NCI-H2081 treated with DMSO at 0.1 percent for 48 hours (cell line): Measurements from ENCODE around the gene SATB1.
"Not testable (repeated sequence)": the region's sequence is repeated elsewhere in the genome, so short reads cannot be mapped to it uniquely, and the experiment has no call there.

ENCODE experiments used
- DNase-seq: peaks from one replicate; lab custom pipeline; 2025; lab: John Stamatoyannopoulos, UW

The SATB1 gene

GRCh38 chr3:18351823-18352744, 73.1 kb downstream of the SATB1 start:
- DNase-seq = peak; percentile 82

- DNase-seq = no peak
Measured at GRCh38 chr3:18351069-18351628, 74.0 kb downstream of the SATB1 start.

- DNase-seq = no peak
Measured at GRCh38 chr3:18349197-18349798, 75.8 kb downstream of the SATB1 start.

GRCh38 chr3:18346097-18346496, 79.0 kb downstream of the SATB1 start:
- DNase-seq = no peak

- no peak for DNase-seq
Measured at GRCh38 chr3:18345015-18345367, 80.1 kb downstream of the SATB1 start.

- DNase-seq = no peak
Measured at GRCh38 chr3:18344306-18345014, 80.7 kb downstream of the SATB1 start.

GRCh38 chr3:18343809-18344208, 81.3 kb downstream of the SATB1 start:
- no peak for DNase-seq

- no peak for DNase-seq
Measured at GRCh38 chr3:18338827-18339514, 86.2 kb downstream of the SATB1 start.

- no peak for DNase-seq
Measured at GRCh38 chr3:18337231-18337630, 87.9 kb downstream of the SATB1 start.

GRCh38 chr3:18334837-18335601, 90.1 kb downstream of the SATB1 start:
- no peak for DNase-seq

- DNase-seq = not testable (repeated sequence)
Measured at GRCh38 chr3:18330772-18331441, 94.2 kb downstream of the SATB1 start.

GRCh38 chr3:18308096-18308650, 117.0 kb downstream of the SATB1 start:
- DNase-seq = no peak

- DNase-seq = no peak
Measured at GRCh38 chr3:18307529-18307928, 117.6 kb downstream of the SATB1 start.

- no peak for DNase-seq
Measured at GRCh38 chr3:18302517-18302916, 122.6 kb downstream of the SATB1 start.

- DNase-seq = no peak
Measured at GRCh38 chr3:18301781-18302180, 123.4 kb downstream of the SATB1 start.

- no peak for DNase-seq
Measured at GRCh38 chr3:18300916-18301315, 124.2 kb downstream of the SATB1 start.

GRCh38 chr3:18297126-18297525, 128.0 kb downstream of the SATB1 start:
- DNase-seq = no peak
